Smooth muscle cell (in vitro differentiated cells): ENCODE results near the gene CCDC184. TPM values are rescaled to one million over a fixed set of nuclear protein-coding genes. Genes with fewer than 3 reads are reported as not detected.
"Not testable (repeated sequence)": the region's sequence is repeated elsewhere in the genome, so short reads cannot be mapped to it uniquely, and the experiment has no call there.

Experiments used
- DNase-seq: peaks from one replicate; lab custom pipeline; 2025; ENCODE audit not compliant: unreplicated experiment; lab: John Stamatoyannopoulos, UW
- H2AFZ ChIP-seq: fragments of 200-600 bp; sonication (generic); 2 replicates; pipeline ENCODE4 v1.6.0; 2016; ENCODE audit warnings: antibody characterized with exemption, low read depth, mild to moderate bottlenecking
- H3F3A ChIP-seq: fragments of 200-600 bp; sonication (generic); 2 replicates; pipeline ENCODE4 v1.6.0; 2017; ENCODE audit warnings: antibody characterized with exemption, low read depth
- H3K27ac ChIP-seq: fragments of 200-600 bp; sonication (generic); 2 replicates; pipeline ENCODE4 v1.5.1; 2016; ENCODE audit warnings: low read depth, mild to moderate bottlenecking
- H3K27me3 ChIP-seq: fragments of 200-600 bp; sonication (generic); 2 replicates; pipeline ENCODE4 v1.6.1; 2016; ENCODE audit warnings: low read depth, mild to moderate bottlenecking
- H3K36me3 ChIP-seq: fragments of 200-600 bp; sonication (generic); 2 replicates; pipeline ENCODE4 v1.5.1; 2016; ENCODE audit warnings: low read depth
- H3K4me1 ChIP-seq: fragments of 200-600 bp; sonication (generic); 2 replicates; pipeline ENCODE4 v1.5.1; 2016; ENCODE audit warnings: low read depth
- H3K4me2 ChIP-seq: fragments of 200-600 bp; sonication (generic); 2 replicates; pipeline ENCODE4 v1.6.0; 2016; ENCODE audit warnings: mild to moderate bottlenecking
- H3K4me3 ChIP-seq: fragments of 200-600 bp; sonication (generic); 2 replicates; pipeline ENCODE4 v1.5.1; 2016; ENCODE audit warnings: mild to moderate bottlenecking
- H3K79me2 ChIP-seq: fragments of 200-600 bp; sonication (generic); 2 replicates; pipeline ENCODE4 v1.6.0; 2016; ENCODE audit warnings: low read depth, mild to moderate bottlenecking
- H3K9ac ChIP-seq: fragments of 200-600 bp; sonication (generic); 2 replicates; pipeline ENCODE4 v1.6.0; 2016; ENCODE audit warnings: low read depth
- H3K9me3 ChIP-seq: fragments of 200-600 bp; sonication (generic); replicated peaks from 2 replicates; pipeline ENCODE4 v1.5.1; 2016; ENCODE audit warnings: low read depth
- H4K20me1 ChIP-seq: fragments of 200-600 bp; sonication (generic); 2 replicates; pipeline ENCODE4 v1.6.0; 2016; ENCODE audit warnings: low read depth
- WGBS: methylation state at CpG from one replicate; pipeline ENCODE4 v1.1.7; 2016; ENCODE audit warnings: low lambda C conversion rate; 5-methylcytosine and 5-hydroxymethylcytosine counted together
- polyA plus RNA-seq: library from polyadenylated mRNA; unstranded; fragments of >200 nt; fragmentation: Nextera tagmentation; extraction: Ambion mirVana; gene quantifications from 2 replicates; pipeline ENCODE4 v1.2.1, GENCODE V29; 2016
- total RNA-seq: library from RNA; depleted of rRNA; stranded (reverse); fragments of >200 nt; gene quantifications from 2 replicates; pipeline ENCODE4 v1.2.3, GENCODE V29; 2014
- TF ChIP-seq, protein P1 (sequence below): fragments of 200-600 bp; sonication (generic); IDR thresholded peaks from 2 replicates; pipeline ENCODE4 v1.5.1; 2017; ENCODE audit warnings: borderline replicate concordance, mild to moderate bottlenecking, antibody characterized with exemption; ENCODE audit not compliant: insufficient read depth, poor library complexity, severe bottlenecking

CCDC184 gene
- total and polyA plus RNA-seq, 2 experiments from 2014 or later: 23.7 to 74.1 TPM

DNA sequence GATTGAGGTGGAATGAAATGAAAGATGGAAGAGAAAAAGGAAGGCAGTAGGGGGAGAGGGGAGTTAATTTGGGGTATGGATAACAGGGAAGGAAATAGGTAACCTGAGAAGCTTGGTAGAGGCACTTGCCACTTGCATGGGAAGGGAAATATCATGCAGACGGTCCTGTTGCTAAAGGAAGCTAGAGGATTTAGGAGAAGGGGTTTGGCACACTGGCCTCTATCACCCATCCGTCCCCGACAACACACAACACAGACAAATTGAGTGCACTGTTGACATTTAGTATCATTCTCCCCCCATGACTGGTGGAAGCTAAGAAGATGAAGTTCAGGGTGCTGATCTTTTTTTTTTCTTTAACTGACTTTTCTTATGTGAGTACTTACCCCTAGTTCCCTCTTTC lies 17.6 kb downstream of the CCDC184 start:
- Histone ChIP-seq H3K9ac (no peak overlapping the region), H3K36me3 (no peaks in the 10 kb centered on the region), H3K27ac (peak overlapping the region; percentile 91), H3K4me3 (no peak overlapping the region), H2AFZ (no peak overlapping the region), H3F3A (peaks cover 6% of the 10 kb centered on the region), H3K9me3 (peaks cover under 1% of the 10 kb centered on the region), H3K4me1 (peaks cover 6% of the 10 kb centered on the region), H3K27me3 (no peaks in the 10 kb centered on the region), H4K20me1 (no peaks in the 10 kb centered on the region), H3K79me2 (peaks cover 8% of the 10 kb centered on the region), H3K4me2 (peak overlapping the region; percentile 89)
- TF ChIP-seq, protein P1, sequence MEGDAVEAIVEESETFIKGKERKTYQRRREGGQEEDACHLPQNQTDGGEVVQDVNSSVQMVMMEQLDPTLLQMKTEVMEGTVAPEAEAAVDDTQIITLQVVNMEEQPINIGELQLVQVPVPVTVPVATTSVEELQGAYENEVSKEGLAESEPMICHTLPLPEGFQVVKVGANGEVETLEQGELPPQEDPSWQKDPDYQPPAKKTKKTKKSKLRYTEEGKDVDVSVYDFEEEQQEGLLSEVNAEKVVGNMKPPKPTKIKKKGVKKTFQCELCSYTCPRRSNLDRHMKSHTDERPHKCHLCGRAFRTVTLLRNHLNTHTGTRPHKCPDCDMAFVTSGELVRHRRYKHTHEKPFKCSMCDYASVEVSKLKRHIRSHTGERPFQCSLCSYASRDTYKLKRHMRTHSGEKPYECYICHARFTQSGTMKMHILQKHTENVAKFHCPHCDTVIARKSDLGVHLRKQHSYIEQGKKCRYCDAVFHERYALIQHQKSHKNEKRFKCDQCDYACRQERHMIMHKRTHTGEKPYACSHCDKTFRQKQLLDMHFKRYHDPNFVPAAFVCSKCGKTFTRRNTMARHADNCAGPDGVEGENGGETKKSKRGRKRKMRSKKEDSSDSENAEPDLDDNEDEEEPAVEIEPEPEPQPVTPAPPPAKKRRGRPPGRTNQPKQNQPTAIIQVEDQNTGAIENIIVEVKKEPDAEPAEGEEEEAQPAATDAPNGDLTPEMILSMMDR: no peak
- DNase-seq: no peak
- WGBS: 75% methylated on average over 3 of the region's 3 CpGs

DNA sequence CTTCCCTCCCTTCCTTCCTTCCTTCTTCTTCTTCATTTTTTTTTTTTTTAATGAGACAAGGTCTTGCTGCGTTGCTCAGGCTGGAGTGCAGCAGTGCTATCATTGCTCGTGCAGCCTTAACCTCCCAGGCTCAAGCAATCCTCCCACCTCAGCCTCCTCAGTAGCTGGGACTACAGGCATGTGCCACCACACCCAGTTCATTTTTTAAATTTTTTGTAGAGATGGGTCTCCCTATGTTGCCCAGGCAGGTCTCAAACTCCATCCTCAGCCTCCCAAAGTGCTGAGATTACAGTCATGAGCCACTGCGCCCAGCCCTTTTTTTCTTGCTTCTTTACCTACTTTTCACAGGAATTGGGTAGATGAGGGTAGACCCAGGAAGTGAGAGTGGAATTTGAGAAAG lies 18.1 kb downstream of the CCDC184 start:
- TF ChIP-seq, protein P1: no peak
- H3K9me3 ChIP-seq: peaks cover 5% of the 10 kb centered on the region
- H2AFZ ChIP-seq: no peak overlapping the region
- DNase-seq: no peak
- peaks cover 6% of the 10 kb centered on the region for H3F3A ChIP-seq
- no peak overlapping the region for H3K4me3 ChIP-seq
- peaks cover 6% of the 10 kb centered on the region for H3K4me1 ChIP-seq
- H3K4me2 ChIP-seq: no peak overlapping the region
- no peaks in the 10 kb centered on the region for H3K27me3 ChIP-seq
- H3K27ac ChIP-seq: no peak overlapping the region
- WGBS: 85% methylated on average over 3 of the region's 3 CpGs
- no peaks in the 10 kb centered on the region for H3K36me3 ChIP-seq
- H4K20me1 ChIP-seq: no peaks in the 10 kb centered on the region
- peaks cover 8% of the 10 kb centered on the region for H3K79me2 ChIP-seq
- no peak overlapping the region for H3K9ac ChIP-seq

DNA sequence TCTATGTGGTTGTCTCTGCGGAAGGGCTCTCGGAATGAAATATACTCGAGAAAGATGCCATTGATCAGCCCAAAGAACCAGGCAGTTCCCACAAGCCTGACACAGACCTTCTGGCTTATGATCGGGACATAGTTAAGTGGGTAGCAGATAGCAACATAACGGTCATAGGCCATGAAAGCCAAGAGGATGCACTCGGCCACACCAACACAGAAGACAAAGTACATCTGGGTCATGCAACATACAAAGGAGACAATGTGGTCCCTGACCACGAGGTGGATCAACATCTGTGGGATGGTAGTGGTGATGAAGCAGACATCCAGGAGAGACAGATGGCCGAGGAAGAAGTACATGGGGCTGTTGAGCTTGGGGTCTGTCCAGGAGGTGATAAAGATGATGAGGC lies 19.3 kb downstream of the CCDC184 start:
- Histone ChIP-seq H3K9me3 (peaks cover 12% of the 10 kb centered on the region), H3K4me1 (no peaks in the 10 kb centered on the region), H3K79me2 (peaks cover 8% of the 10 kb centered on the region), H3K9ac (no peak overlapping the region), H3K4me3 (no peak overlapping the region), H4K20me1 (no peaks in the 10 kb centered on the region), H2AFZ (no peak overlapping the region), H3K4me2 (no peak overlapping the region), H3K27ac (no peak overlapping the region), H3K36me3 (no peaks in the 10 kb centered on the region), H3K27me3 (no peaks in the 10 kb centered on the region), H3F3A (peaks cover 6% of the 10 kb centered on the region)
- TF ChIP-seq, protein P1: no peak
- DNase-seq: no peak
- WGBS: 94% methylated on average over 8 of the region's 8 CpGs

DNA sequence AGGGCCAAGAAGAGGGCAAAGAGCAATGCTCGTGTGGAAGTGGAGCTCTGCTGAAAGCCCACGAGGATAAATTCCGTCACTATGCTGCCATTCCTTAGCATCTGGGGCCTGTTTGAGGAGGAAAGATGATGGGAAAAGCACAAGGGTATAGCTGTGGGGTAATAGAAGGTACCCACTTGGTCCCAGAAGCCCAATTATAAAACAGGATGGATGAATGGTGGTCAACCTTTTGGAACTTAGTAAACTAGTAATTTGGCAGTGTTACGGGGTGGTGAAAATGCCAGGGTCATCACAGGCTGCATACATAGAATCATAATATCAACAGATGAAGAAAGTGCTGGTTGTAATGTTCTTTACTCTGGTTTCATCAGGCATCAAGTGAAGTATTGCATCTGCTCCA lies 19.7 kb downstream of the CCDC184 start, which contains the start of gene OR10AD1:
Gene OR10AD1 (minus strand): TSS at position 101 of the 400 bp plus-strand sequence. CDS start 0 bp downstream, at position 101.
- Histone ChIP-seq H4K20me1 (no peaks in the 10 kb centered on the region), H3K79me2 (peaks cover 8% of the 10 kb centered on the region), H3K4me1 (no peaks in the 10 kb centered on the region), H3K4me3 (no peak within 1 kb of the TSS), H3K36me3 (no peaks in the 10 kb centered on the region), H3F3A (peaks cover 6% of the 10 kb centered on the region), H3K27ac (no peak within 1 kb of the TSS), H3K27me3 (no peaks in the 10 kb centered on the region), H3K9me3 (peaks cover 12% of the 10 kb centered on the region), H3K4me2 (no peak within 1 kb of the TSS), H3K9ac (no peak within 1 kb of the TSS), H2AFZ (no peak within 1 kb of the TSS)
- DNase-seq: no peak
- WGBS: 95% methylated on average over 4 of the region's 4 CpGs
- TF ChIP-seq, protein P1: no peak

DNA sequence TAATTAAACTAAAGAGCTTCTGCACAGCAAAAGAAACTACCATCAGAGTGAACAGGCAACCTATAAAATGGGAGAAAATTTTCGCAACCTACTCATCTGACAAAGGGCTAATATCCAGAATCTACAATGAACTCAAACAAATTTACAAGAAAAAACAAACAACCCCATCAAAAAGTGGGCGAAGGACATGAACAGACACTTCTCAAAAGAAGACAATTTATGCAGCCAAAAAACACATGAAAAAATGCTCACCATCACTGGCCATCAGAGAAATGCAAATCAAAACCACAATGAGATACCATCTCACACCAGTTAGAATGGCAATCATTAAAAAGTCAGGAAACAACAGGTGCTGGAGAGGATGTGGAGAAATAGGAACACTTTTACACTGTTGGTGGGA lies 26.1 kb downstream of the CCDC184 start:
- not testable (repeated sequence) for H3K36me3 ChIP-seq, H3K4me3 ChIP-seq, H4K20me1 ChIP-seq, H3K79me2 ChIP-seq, H3K27me3 ChIP-seq, H3K27ac ChIP-seq, H3F3A ChIP-seq, H3K4me2 ChIP-seq, H3K4me1 ChIP-seq, H3K9ac ChIP-seq, H2AFZ ChIP-seq, DNase-seq
- H3K9me3 ChIP-seq: peaks cover 12% of the 10 kb centered on the region
- WGBS: 83% methylated on average over 2 of the region's 2 CpGs
